ENCODE measurements around the gene UPK3A. TPM values are rescaled to one million over a fixed set of nuclear protein-coding genes. Genes with fewer than 3 reads are reported as not detected.

The UPK3A gene
- total RNA-seq, 1 experiment from 2014 or later: 1.0 TPM

DNA sequence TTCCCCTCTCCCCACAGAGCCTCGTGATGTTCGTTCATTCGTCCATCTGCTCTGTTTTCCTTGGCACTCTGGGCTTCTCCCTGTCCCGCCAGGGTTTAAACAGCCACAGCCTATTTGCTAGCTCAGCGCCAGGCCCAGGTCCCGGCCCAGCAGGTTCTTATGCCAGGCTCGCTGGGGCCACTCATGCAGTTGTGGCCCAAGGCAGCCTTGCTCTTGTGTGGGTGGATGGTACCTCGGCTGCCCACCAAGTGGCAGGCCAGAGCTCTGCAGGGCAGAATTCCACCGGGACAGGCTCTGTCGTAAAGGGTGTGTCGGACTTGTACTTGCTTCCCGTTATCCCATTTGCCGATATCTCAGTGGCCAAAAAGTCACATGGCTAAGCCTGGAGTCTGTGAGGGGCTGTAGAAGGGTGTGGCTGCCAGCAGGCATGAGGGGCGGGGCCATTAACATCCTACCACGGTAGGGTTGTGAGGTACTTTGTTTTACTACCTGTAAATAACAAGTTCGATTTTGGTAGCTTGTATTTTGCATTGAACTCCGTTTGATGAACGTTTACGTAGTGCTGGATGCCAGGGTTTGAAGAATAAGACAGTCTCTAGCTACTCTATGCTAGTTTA, 32.9 kb downstream of the UPK3A start:
- Histone ChIP-seq H4K20me1 (ENCODE audit: insufficient read depth) (peaks cover 52% of the 10 kb centered on the region), H3F3A (ENCODE audit: insufficient read depth, low read depth) (peaks cover 6% of the 10 kb centered on the region; the same call in 1 of the 2 replicates), H3K27me3 (ENCODE audit: insufficient read depth, low read depth) (no peaks in the 10 kb centered on the region), H3K4me3 (no peak overlapping the region), H3K9me2 (ENCODE audit: insufficient read depth) (no peaks in the 10 kb centered on the region), H3K27ac (no peak overlapping the region), H3K36me3 (ENCODE audit: low read depth) (0 out of 2 replicates have a peak, but pooled peaks cover 7% of the 10 kb centered on the region), H3K4me1 (replicated peaks; ENCODE audit: insufficient read depth) (no peaks in the 10 kb centered on the region), H3K9me3 (ENCODE audit: insufficient read depth, low read depth) (no peaks in the 10 kb centered on the region), H2AFZ (no peak overlapping the region), H3K4me2 (no peak overlapping the region), H3K79me2 (ENCODE audit: low read depth) (peaks cover 86% of the 10 kb centered on the region)
- DNase-seq: no peak
- no peak for TF ChIP-seq EZH2 (IDR thresholded peaks at IDR 0.05; ENCODE audit: low read depth)
- TF ChIP-seq, protein P1, sequence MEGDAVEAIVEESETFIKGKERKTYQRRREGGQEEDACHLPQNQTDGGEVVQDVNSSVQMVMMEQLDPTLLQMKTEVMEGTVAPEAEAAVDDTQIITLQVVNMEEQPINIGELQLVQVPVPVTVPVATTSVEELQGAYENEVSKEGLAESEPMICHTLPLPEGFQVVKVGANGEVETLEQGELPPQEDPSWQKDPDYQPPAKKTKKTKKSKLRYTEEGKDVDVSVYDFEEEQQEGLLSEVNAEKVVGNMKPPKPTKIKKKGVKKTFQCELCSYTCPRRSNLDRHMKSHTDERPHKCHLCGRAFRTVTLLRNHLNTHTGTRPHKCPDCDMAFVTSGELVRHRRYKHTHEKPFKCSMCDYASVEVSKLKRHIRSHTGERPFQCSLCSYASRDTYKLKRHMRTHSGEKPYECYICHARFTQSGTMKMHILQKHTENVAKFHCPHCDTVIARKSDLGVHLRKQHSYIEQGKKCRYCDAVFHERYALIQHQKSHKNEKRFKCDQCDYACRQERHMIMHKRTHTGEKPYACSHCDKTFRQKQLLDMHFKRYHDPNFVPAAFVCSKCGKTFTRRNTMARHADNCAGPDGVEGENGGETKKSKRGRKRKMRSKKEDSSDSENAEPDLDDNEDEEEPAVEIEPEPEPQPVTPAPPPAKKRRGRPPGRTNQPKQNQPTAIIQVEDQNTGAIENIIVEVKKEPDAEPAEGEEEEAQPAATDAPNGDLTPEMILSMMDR (conservative IDR thresholded peaks at IDR 0.05): peak; percentile 33; the same call in 1 of the 2 replicates
- ChIA-PET POLR2A (ENCODE audit: unreplicated experiment) (no interaction called here), CTCF (no interaction called here)
- intact Hi-C loops (cut with micrococcal nuclease; ENCODE audit: unreplicated experiment): loop anchor here (10.0 kb wide), 1 partner anchor 117 kb away; no protein-coding TSS in a partner anchor
- no TSS peak for BruUV-seq (replicated peaks)

DNA sequence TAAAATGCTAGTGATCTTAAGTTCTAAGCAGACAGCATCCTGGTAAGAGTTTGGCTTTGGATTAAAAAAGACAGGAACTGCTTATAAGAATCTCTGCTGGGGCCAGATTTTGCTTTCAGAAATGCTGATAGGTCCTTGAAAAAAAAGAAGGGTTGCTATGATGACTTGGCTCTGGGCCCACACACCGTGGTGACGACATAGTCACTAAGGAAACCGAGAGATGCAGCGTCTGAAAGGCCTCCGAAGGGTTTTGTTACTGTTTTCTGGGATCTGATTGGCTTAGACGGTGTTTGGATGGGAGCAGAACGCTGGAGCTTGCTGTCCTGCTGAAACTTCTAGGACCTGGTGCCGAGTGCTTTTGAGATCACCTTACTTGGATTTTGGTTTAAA, 33.4 kb downstream of the UPK3A start:
- no peak overlapping the region for H3K4me2 ChIP-seq
- BruUV-seq (replicated peaks): no TSS peak

DNA sequence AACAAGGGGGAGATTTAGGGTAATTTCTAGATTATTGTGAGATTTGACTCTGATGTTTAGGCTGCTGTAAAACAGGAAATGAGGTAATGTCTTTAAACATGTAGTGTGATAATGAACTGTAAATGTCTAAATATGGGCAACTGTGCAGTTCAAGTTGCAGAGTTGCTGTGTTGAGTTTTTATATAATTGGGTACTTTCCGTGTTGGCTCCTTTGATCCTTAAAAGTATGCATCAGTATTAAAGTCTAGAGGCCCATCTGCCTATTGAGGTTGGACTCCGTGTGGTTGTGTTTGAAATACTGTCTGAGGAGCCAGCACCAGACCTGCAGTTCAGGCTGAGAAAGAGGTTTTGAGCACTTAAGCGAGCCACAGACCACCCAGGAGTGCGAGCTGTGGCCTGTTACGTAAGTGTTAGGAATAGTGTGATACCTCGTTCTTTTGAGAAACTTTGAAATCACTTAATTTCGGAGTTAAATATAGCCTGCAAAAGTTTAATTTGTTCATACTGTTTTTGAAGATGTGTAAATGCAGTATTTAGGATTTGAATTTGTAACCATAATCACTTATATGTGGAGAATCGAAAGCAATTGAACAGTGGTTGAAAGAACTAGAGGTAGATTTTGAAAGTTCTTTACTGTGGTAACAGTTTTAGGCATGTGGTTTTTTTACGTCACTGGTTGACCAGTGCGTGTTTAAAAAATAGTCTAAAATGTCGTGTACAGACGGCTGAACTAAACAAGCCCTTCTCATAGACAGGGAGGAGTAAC, 34.0 kb downstream of the UPK3A start:
- CTCF ChIA-PET: no interaction called here
- DNase-seq: no peak
- POLR2A ChIA-PET (ENCODE audit: unreplicated experiment): no interaction called here
- Histone ChIP-seq H3K4me2 (no peak overlapping the region), H3K4me1 (replicated peaks; ENCODE audit: insufficient read depth) (no peaks in the 10 kb centered on the region), H4K20me1 (ENCODE audit: insufficient read depth) (peaks cover 52% of the 10 kb centered on the region), H3K79me2 (ENCODE audit: low read depth) (peaks cover 78% of the 10 kb centered on the region), H3K27me3 (ENCODE audit: insufficient read depth, low read depth) (no peaks in the 10 kb centered on the region), H3K4me3 (no peak overlapping the region), H3K36me3 (ENCODE audit: low read depth) (peaks cover 14% of the 10 kb centered on the region; the same call in 1 of the 2 replicates), H3K9me3 (ENCODE audit: insufficient read depth, low read depth) (no peaks in the 10 kb centered on the region), H3K9me2 (ENCODE audit: insufficient read depth) (no peaks in the 10 kb centered on the region), H3F3A (ENCODE audit: insufficient read depth, low read depth) (peaks cover 6% of the 10 kb centered on the region; the same call in 1 of the 2 replicates), H2AFZ (no peak overlapping the region), H3K27ac (no peak overlapping the region)
- intact Hi-C loops (cut with micrococcal nuclease; ENCODE audit: unreplicated experiment): loop anchor here (10.0 kb wide), 1 partner anchor 116 kb away; no protein-coding TSS in a partner anchor
- TF ChIP-seq EZH2 (IDR thresholded peaks at IDR 0.05; ENCODE audit: low read depth): no peak
- TF ChIP-seq, protein P1 (conservative IDR thresholded peaks at IDR 0.05): no peak
- BruUV-seq (replicated peaks): no TSS peak

More for the DNA sequence above, 33.4 kb downstream of the UPK3A start:
- DNase-seq: no peak
- peaks cover 52% of the 10 kb centered on the region for H4K20me1 ChIP-seq (ENCODE audit: insufficient read depth)
- H3K9me3 ChIP-seq (ENCODE audit: insufficient read depth, low read depth): no peaks in the 10 kb centered on the region
- no peaks in the 10 kb centered on the region for H3K4me1 ChIP-seq (replicated peaks; ENCODE audit: insufficient read depth)
- peaks cover 6% of the 10 kb centered on the region; the same call in 1 of the 2 replicates for H3F3A ChIP-seq (ENCODE audit: insufficient read depth, low read depth)
- no peak overlapping the region for H2AFZ ChIP-seq
- intact Hi-C loops (cut with micrococcal nuclease; ENCODE audit: unreplicated experiment): loop anchor here (10.0 kb wide), 1 partner anchor 117 kb away; no protein-coding TSS in a partner anchor
- peaks cover 8% of the 10 kb centered on the region; the same call in 1 of the 2 replicates for H3K36me3 ChIP-seq (ENCODE audit: low read depth)
- POLR2A ChIA-PET (ENCODE audit: unreplicated experiment): no interaction called here
- H3K27me3 ChIP-seq (ENCODE audit: insufficient read depth, low read depth): no peaks in the 10 kb centered on the region
- peaks cover 82% of the 10 kb centered on the region for H3K79me2 ChIP-seq (ENCODE audit: low read depth)
- H3K4me3 ChIP-seq: no peak overlapping the region
- H3K27ac ChIP-seq: no peak overlapping the region
- TF ChIP-seq, protein P1 (conservative IDR thresholded peaks at IDR 0.05): no peak
- no peak for TF ChIP-seq EZH2 (IDR thresholded peaks at IDR 0.05; ENCODE audit: low read depth)
- no peaks in the 10 kb centered on the region for H3K9me2 ChIP-seq (ENCODE audit: insufficient read depth)
- CTCF ChIA-PET: no interaction called here
